Lower leg skin (tissue), 4 donors: ENCODE measurements around the gene FCHSD1. TPM values are rescaled to one million over a fixed set of nuclear protein-coding genes. Genes with fewer than 3 reads are reported as not detected.

Experiments used
- DNase-seq, 2 donors: peaks; one replicate each; pipeline ENCODE4 v3.0.0-alpha.2; 2019; ENCODE audit warnings: low spot score in 2 of 2
- H3K4me3 ChIP-seq: fragments of 200-600 bp; sonication (generic); 2 replicates; pipeline ENCODE4 v1.5.1; 2017; ENCODE audit warnings: mild to moderate bottlenecking, low read depth; ENCODE audit not compliant: poor library complexity, severe bottlenecking
- POLR2A ChIP-seq, 2 donors: fragments of 450-650 bp; IDR thresholded peaks; one replicate each; pipeline ENCODE4 v1.6.1; 2016 to 2017; ENCODE audit warnings: antibody characterized with exemption in 2 of 2, mild to moderate bottlenecking in 1 of 2, moderate library complexity in 1 of 2
- WGBS, 2 donors: methylation state at CpG; one replicate each; pipeline ENCODE4 v1.1.5; 2018; 5-methylcytosine and 5-hydroxymethylcytosine counted together
- intact Hi-C: fragments of 100-400 bp; cut with DNase I; formaldehyde crosslinking; loops from one replicate; pipeline ENCODE4 v1.15.0; 2023; ENCODE audit warnings: low total_unique reads
- total RNA-seq, 4 donors: library from RNA; depleted of rRNA; stranded (reverse); fragments of >200 nt; gene quantifications; one replicate each; pipeline ENCODE4 v1.1.0, GENCODE V29; 2016
- TF ChIP-seq, protein P1 (sequence below), 3 donors: fragments of 450-650 bp; IDR thresholded peaks; one replicate each; pipeline ENCODE4 v1.5.1; 2016; ENCODE audit warnings: antibody characterized with exemption in 3 of 3, mild to moderate bottlenecking in 3 of 3, moderate library complexity in 2 of 3

Gene FCHSD1
- total RNA-seq, 4 donors from 2014 or later, result 72.1 to 136 (median 101) TPM

DNA sequence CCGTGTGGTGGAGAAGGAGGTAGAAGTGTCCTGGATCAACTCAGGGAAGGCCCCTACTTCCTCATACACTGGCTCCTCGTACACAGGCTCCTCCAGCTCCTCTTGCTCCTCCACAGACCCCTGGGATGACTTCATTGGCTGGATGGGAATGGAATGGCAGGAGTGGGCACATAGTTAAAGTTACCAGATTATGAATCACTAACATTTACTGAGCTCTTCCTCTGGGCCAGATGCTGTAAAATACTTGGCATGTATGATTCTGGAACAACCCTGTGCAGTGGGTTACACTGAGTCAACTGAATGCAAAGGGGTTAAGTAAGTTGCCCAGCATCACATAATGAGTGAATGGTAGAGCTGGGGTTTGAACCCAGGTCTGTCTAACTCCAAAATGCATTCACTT is 3.1 kb upstream of the FCHSD1 start:
- DNase-seq, result no peak
- 89 to 92% methylated on average over 2 of the region's 2 CpGs for WGBS, 2 donors
- TF ChIP-seq, protein P1, sequence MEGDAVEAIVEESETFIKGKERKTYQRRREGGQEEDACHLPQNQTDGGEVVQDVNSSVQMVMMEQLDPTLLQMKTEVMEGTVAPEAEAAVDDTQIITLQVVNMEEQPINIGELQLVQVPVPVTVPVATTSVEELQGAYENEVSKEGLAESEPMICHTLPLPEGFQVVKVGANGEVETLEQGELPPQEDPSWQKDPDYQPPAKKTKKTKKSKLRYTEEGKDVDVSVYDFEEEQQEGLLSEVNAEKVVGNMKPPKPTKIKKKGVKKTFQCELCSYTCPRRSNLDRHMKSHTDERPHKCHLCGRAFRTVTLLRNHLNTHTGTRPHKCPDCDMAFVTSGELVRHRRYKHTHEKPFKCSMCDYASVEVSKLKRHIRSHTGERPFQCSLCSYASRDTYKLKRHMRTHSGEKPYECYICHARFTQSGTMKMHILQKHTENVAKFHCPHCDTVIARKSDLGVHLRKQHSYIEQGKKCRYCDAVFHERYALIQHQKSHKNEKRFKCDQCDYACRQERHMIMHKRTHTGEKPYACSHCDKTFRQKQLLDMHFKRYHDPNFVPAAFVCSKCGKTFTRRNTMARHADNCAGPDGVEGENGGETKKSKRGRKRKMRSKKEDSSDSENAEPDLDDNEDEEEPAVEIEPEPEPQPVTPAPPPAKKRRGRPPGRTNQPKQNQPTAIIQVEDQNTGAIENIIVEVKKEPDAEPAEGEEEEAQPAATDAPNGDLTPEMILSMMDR (IDR thresholded peaks at IDR 0.05), result no peak
- no peak for TF ChIP-seq POLR2A (IDR thresholded peaks at IDR 0.05)
- intact Hi-C loops, result no loop called here
- H3K4me3 ChIP-seq, result no peak overlapping the region

DNA sequence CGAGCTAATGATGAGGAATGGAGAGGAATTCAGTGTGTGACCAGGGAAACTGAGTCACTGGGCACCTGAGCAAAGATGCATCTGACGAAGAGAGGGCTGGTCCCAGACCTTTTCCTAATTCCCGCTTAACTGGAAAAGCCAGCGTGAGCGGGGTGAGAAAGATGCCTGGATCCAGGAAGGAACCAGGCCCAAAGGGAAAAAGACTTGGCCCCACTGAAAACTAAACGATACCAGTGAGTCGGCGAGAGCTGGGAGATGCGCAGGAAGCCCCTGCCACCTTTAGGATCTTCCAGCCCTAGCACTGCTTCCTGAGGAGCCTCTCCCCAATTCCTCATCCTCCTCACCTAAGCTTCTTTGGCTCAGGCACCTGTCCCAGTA is 499 bp upstream of the FCHSD1 start:
- H3K4me3 ChIP-seq, result peak overlapping the region; percentile 40
- TF ChIP-seq, protein P1 (IDR thresholded peaks at IDR 0.05), result no peak
- no peak for TF ChIP-seq POLR2A (IDR thresholded peaks at IDR 0.05)
- DNase-seq, result no peak
- 36 to 48% methylated on average over 9 of the region's 9 CpGs for WGBS, 2 donors
- intact Hi-C loops, result no loop called here

DNA sequence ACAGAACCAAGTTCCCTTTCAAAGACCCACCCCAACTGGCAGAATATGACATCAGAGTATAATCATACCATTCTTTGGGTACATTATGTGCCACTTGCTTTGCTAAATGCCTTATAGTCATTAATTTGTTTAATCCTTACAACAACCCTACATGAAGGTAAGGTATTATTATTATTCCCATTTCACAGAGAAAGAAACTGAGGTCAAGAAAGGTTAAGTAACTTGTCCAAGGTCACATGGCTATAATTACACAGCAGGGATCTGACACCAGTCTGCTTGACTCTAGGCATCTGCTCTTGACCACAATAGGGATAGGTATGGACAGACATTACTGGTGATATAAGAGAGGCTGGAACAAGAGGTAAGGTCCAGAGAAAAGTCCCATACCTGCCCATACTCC is 1.2 kb downstream of the FCHSD1 start:
- H3K4me3 ChIP-seq, result no peak overlapping the region
- no peak for DNase-seq
- no peak for TF ChIP-seq POLR2A (IDR thresholded peaks at IDR 0.05)
- TF ChIP-seq, protein P1 (IDR thresholded peaks at IDR 0.05), result no peak
- intact Hi-C loops, result no loop called here

- TF ChIP-seq POLR2A (IDR thresholded peaks at IDR 0.05), result no peak
- TF ChIP-seq, protein P1 (IDR thresholded peaks at IDR 0.05), result no peak
- no peak overlapping the region for H3K4me3 ChIP-seq
- DNase-seq, result no peak
- WGBS, 2 donors, result 93 to 94% methylated on average over 16 to 17 of the region's 17 CpGs
- intact Hi-C loops, result no loop called here
Observed at GRCh38 chr5:141649056-141649688, 2.0 kb downstream of the FCHSD1 start.

DNA sequence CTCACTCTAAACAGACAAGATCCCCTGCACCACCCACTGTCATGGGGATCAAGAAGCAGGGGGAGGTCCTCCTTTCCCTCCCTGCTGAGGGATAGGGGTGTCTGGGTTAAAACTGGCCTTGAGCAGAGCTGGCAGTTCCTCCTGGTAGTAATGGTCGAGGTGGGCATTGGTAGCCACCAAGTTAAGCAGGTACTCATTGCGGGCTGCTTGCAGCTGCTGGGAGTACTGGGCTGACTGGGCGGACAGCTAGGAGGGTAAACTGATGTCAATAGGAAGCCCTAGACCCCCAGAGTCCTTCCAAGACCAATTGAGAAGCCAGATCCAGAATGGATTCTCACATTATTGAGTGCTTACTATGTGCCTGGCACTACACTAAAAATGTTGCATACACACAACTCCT is 3.4 kb downstream of the FCHSD1 start:
- WGBS, 2 donors, result 80 to 91% methylated on average over 3 of the region's 3 CpGs
- no peak for TF ChIP-seq POLR2A (IDR thresholded peaks at IDR 0.05)
- TF ChIP-seq, protein P1 (IDR thresholded peaks at IDR 0.05), result no peak
- intact Hi-C loops, result no loop called here
- no peak for DNase-seq
- H3K4me3 ChIP-seq, result no peak overlapping the region

DNA sequence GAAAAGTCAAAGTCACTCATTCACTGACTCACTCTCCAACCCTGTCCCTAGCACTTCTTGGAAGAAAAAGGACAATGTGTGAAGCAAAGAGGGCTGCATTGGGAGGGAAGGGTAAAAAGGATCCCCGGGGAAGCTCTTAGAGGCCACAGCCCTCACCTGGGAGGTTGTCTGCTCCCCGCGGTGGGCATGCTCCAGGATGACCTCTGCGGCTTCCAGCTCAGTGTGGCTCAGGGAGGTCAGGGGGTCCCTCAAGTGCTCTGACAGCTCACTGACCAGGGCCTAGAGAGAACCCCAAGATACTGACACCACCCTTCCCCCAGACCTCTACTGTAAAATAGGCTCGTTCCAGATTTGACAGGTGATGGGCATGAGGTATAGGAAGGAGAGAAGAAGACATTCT is 4.0 kb downstream of the FCHSD1 start:
- TF ChIP-seq POLR2A (IDR thresholded peaks at IDR 0.05), result no peak
- TF ChIP-seq, protein P1 (IDR thresholded peaks at IDR 0.05), result no peak
- WGBS, 2 donors, result 84 to 86% methylated on average over 5 of the region's 5 CpGs

More for the DNA sequence above, 4.0 kb downstream of the FCHSD1 start:
- no peak for DNase-seq
- H3K4me3 ChIP-seq, result no peak overlapping the region
- intact Hi-C loops, result no loop called here
